Activated B cell treated with CpG ODN at 0.5 μM for 24 hours (primary cell): ENCODE data around the gene TTC29. TPM values are rescaled to one million over a fixed set of nuclear protein-coding genes. Genes with fewer than 3 reads are reported as not detected.

ENCODE experiments used
- ATAC-seq: fragments of 200-7000 bp; cut with Tn5 transposase; one replicate; pipeline ENCODE4 v1.10.0; 2021; ENCODE audit warnings: low read depth, mild to moderate bottlenecking, moderate library complexity
- CTCF ChIA-PET: fragments of 350-600 bp; sonication (Branson Sonifier 250); formaldehyde crosslinking; loops from one replicate; lab custom pipeline; 2021; ENCODE audit warnings: antibody characterized with exemption; lab: Charles Lee
- POLR2A ChIA-PET: fragments of 350-600 bp; sonication (Branson Sonifier 250); formaldehyde crosslinking; loops from one replicate; lab custom pipeline; 2021; ENCODE audit warnings: antibody characterized with exemption; lab: Charles Lee
- DNase-seq: peaks from one replicate; pipeline ENCODE4 v3.0.0; 2022
- H3K27ac Mint-ChIP-seq: one replicate; pipeline ENCODE4 v1.8.0; 2020; ENCODE audit warnings: mixed read lengths
- H3K27me3 Mint-ChIP-seq: one replicate; pipeline ENCODE4 v1.8.0; 2021; ENCODE audit warnings: mixed read lengths
- H3K36me3 Mint-ChIP-seq: one replicate; pipeline ENCODE4 v1.8.0; 2021; ENCODE audit warnings: low read depth, mixed read lengths
- H3K4me1 Mint-ChIP-seq: one replicate; pipeline ENCODE4 v1.8.0; 2021; ENCODE audit warnings: mixed read lengths
- H3K4me3 Mint-ChIP-seq: one replicate; pipeline ENCODE4 v1.8.0; 2020; ENCODE audit warnings: mild to moderate bottlenecking, mixed read lengths
- H3K9me3 Mint-ChIP-seq: one replicate; pipeline ENCODE4 v1.8.0; 2020; ENCODE audit warnings: mixed read lengths
- intact Hi-C: fragments of 100-400 bp; cut with micrococcal nuclease; formaldehyde crosslinking; loops from one replicate; pipeline ENCODE4 v1.15.1; 2024
- total RNA-seq: library from RNA; stranded (reverse); gene quantifications from 2 replicates; pipeline ENCODE4 v1.2.3, GENCODE V29; 2022
- TF ChIP-seq, protein P1 (sequence below): fragments of 200-600 bp; IDR thresholded peaks from one replicate; pipeline ENCODE4 v1.8.0; 2022; ENCODE audit warnings: antibody characterized with exemption, mild to moderate bottlenecking

The TTC29 gene
- total RNA-seq, 1 donor from 2014 or later, result not detected

GRCh38 chr4:146975036-146975435, 29.4 kb upstream of the TTC29 start:
- ATAC-seq (no peak), DNase-seq (no peak)
- no peaks in the 10 kb centered on the region for H3K9me3 Mint-ChIP-seq
- peaks cover 3% of the 10 kb centered on the region for H3K27me3 Mint-ChIP-seq
- H3K27ac Mint-ChIP-seq, result no peak overlapping the region
- TF ChIP-seq, protein P1, sequence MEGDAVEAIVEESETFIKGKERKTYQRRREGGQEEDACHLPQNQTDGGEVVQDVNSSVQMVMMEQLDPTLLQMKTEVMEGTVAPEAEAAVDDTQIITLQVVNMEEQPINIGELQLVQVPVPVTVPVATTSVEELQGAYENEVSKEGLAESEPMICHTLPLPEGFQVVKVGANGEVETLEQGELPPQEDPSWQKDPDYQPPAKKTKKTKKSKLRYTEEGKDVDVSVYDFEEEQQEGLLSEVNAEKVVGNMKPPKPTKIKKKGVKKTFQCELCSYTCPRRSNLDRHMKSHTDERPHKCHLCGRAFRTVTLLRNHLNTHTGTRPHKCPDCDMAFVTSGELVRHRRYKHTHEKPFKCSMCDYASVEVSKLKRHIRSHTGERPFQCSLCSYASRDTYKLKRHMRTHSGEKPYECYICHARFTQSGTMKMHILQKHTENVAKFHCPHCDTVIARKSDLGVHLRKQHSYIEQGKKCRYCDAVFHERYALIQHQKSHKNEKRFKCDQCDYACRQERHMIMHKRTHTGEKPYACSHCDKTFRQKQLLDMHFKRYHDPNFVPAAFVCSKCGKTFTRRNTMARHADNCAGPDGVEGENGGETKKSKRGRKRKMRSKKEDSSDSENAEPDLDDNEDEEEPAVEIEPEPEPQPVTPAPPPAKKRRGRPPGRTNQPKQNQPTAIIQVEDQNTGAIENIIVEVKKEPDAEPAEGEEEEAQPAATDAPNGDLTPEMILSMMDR, result no peak
- no peaks in the 10 kb centered on the region for H3K36me3 Mint-ChIP-seq
- no peaks in the 10 kb centered on the region for H3K4me1 Mint-ChIP-seq
- intact Hi-C loops, result no loop called here
- H3K4me3 Mint-ChIP-seq, result no peak overlapping the region
- ChIA-PET POLR2A (no interaction called here), CTCF (no interaction called here)

DNA sequence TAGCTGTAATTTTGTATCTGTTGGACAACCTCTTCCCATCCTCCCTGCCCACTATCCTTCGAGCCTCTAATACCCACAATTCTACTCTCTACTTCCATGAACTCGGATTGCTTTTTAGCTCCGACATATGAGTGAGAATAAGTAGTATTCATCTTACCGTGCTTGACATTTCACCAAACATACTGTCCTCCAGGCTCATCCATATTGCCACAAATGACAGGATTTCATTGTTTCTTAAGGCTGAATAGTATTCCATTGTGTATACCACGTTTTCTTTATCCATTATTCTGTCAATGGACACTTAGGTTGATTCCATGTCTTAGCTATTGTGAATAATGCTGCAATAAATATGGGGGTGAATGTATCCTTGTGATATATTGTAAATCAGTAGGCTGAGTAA, 26.4 kb upstream of the TTC29 start:
- H3K4me1 Mint-ChIP-seq, result no peaks in the 10 kb centered on the region
- no peaks in the 10 kb centered on the region for H3K9me3 Mint-ChIP-seq
- H3K36me3 Mint-ChIP-seq, result no peaks in the 10 kb centered on the region
- no peak overlapping the region for H3K27ac Mint-ChIP-seq
- ChIA-PET POLR2A (no interaction called here), CTCF (no interaction called here)
- TF ChIP-seq, protein P1, result no peak
- ATAC-seq (no peak), DNase-seq (no peak)
- intact Hi-C loops, result no loop called here
- H3K27me3 Mint-ChIP-seq, result peaks cover 7% of the 10 kb centered on the region
- no peak overlapping the region for H3K4me3 Mint-ChIP-seq

DNA sequence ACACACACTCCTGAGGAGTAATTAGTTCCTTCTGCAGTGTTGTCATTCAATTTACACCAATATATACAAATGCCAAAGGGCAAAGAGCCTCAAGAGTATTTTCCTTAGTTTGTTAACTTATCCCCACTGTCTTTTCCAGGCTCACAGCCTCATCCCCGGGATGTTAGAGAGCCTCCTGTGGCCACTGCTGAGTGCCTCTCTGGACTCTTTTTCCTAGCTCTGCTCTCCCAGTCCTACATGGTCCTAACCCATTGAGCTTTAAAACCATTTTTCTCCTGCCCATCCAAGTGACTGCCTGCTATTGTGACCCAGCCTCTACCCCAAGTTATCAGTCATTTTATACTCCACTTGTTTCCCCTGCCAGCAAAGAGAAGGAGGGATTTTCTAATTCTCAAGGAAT, 23.5 kb upstream of the TTC29 start:
- Mint-ChIP-seq H3K4me1 (no peaks in the 10 kb centered on the region), H3K27me3 (peaks cover 9% of the 10 kb centered on the region), H3K27ac (no peak overlapping the region), H3K4me3 (no peak overlapping the region), H3K9me3 (peaks cover 4% of the 10 kb centered on the region), H3K36me3 (no peaks in the 10 kb centered on the region)
- ChIA-PET POLR2A (no interaction called here), CTCF (no interaction called here)
- TF ChIP-seq, protein P1, result no peak
- no peak for ATAC-seq
- DNase-seq, result no peak
- intact Hi-C loops, result no loop called here

DNA sequence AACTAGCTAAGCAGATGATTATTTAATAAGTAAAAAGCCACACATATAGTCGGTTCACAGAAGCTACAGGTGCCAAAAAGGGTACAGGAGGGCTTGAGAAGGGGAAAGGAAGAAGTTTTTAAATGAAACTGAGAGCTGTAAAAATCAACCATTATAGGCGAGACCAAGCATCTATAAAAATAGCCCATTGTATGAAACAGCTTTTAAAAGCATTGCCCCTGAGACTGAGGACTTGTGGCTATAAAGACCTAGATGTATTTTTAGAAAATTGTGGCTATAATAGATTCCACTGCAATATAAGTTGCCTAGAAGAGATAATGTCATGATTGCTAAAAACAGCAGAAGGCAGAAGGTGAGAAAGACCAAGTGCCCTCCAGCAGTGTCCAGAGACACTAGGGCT, 15.0 kb upstream of the TTC29 start:
- no peak overlapping the region for H3K27ac Mint-ChIP-seq
- POLR2A ChIA-PET, result no interaction called here
- TF ChIP-seq, protein P1, result no peak
- H3K36me3 Mint-ChIP-seq, result no peaks in the 10 kb centered on the region
- ATAC-seq, result no peak
- CTCF ChIA-PET, result no interaction called here
- intact Hi-C loops, result no loop called here
- H3K27me3 Mint-ChIP-seq, result peaks cover 6% of the 10 kb centered on the region
- DNase-seq, result no peak
- H3K4me3 Mint-ChIP-seq, result no peak overlapping the region
- no peaks in the 10 kb centered on the region for H3K4me1 Mint-ChIP-seq
- peaks cover 2% of the 10 kb centered on the region for H3K9me3 Mint-ChIP-seq

DNA sequence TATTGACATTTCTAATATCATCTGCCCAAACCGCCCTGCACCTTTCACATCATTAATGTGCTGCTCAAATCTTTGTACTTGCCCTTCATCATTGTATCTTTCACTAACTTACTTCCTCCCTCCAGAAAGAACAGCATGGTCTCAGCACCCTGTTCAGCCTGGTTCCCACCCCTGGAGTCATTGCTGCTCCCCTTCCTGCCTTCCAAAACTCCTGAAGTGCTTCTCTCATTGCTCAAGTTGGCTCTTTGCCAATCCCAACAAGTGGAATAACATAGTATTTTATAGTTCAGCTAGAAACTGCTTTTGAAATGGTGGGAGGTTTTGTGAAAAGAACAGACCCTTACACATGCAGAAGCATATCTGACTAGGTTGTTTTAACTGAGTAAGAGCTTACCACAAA, 14.0 kb upstream of the TTC29 start:
- no peaks in the 10 kb centered on the region for H3K9me3 Mint-ChIP-seq
- ChIA-PET CTCF (no interaction called here), POLR2A (no interaction called here)
- H3K36me3 Mint-ChIP-seq, result no peaks in the 10 kb centered on the region
- no peak overlapping the region for H3K27ac Mint-ChIP-seq
- intact Hi-C loops, result no loop called here
- H3K27me3 Mint-ChIP-seq, result peaks cover 4% of the 10 kb centered on the region
- TF ChIP-seq, protein P1, result no peak
- no peak overlapping the region for H3K4me3 Mint-ChIP-seq
- ATAC-seq (no peak), DNase-seq (no peak)
- H3K4me1 Mint-ChIP-seq, result no peaks in the 10 kb centered on the region
